ENCODE data around the gene KCNE1.
"Not testable (repeated sequence)": the region's sequence is repeated elsewhere in the genome, so short reads cannot be mapped to it uniquely, and the experiment has no call there.

KCNE1 gene

DNA sequence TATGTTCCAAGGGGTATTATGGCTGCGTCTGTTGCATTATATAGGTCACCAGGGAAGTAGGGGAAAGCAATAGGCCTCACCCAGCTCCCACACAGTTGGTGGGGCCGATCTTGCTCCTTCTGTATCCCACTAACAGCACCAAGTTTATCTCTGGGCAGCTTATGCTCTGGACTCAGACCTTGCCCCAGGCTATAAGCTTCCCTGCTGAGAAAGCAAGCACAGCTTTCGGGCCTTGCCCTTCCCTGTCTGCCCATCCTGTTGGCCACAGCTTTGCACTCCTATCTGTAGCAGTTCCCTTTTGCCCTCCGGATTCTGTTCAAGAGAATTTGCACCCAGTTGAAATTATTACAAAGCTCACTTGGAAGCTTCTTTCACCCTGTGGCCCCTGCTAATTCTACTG, 12.9 kb downstream of the KCNE1 start:
- TF ChIP-seq, protein P1, sequence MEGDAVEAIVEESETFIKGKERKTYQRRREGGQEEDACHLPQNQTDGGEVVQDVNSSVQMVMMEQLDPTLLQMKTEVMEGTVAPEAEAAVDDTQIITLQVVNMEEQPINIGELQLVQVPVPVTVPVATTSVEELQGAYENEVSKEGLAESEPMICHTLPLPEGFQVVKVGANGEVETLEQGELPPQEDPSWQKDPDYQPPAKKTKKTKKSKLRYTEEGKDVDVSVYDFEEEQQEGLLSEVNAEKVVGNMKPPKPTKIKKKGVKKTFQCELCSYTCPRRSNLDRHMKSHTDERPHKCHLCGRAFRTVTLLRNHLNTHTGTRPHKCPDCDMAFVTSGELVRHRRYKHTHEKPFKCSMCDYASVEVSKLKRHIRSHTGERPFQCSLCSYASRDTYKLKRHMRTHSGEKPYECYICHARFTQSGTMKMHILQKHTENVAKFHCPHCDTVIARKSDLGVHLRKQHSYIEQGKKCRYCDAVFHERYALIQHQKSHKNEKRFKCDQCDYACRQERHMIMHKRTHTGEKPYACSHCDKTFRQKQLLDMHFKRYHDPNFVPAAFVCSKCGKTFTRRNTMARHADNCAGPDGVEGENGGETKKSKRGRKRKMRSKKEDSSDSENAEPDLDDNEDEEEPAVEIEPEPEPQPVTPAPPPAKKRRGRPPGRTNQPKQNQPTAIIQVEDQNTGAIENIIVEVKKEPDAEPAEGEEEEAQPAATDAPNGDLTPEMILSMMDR (IDR thresholded peaks at IDR 0.05), result no peak
- TF ChIP-seq ZFX (IDR thresholded peaks at IDR 0.05; ENCODE audit: borderline replicate concordance), result no peak
- no peak overlapping the region for H3K27ac ChIP-seq

DNA sequence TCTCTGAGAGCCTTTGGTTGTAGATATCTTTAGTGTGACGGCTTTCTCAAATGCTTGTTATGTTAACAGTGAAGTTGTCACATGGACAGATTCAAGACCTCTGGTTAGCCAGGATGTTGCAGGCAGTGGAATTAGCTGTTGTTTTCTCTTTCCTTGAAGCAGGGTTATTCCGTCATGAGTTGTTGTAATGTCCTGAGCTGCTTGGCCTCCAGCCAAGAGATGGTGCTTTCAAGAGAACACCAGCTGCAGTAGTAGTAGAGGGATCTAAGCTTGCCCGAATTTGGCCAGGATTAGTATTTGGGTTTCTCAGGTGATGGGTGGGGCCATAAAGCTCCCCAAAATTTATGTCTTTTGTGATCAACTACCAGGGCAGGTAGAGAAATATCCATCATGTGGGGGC, 13.4 kb downstream of the KCNE1 start:
- no peak for TF ChIP-seq ZFX (IDR thresholded peaks at IDR 0.05; ENCODE audit: borderline replicate concordance)
- TF ChIP-seq, protein P1 (IDR thresholded peaks at IDR 0.05), result no peak
- H3K27ac ChIP-seq, result no peak overlapping the region

DNA sequence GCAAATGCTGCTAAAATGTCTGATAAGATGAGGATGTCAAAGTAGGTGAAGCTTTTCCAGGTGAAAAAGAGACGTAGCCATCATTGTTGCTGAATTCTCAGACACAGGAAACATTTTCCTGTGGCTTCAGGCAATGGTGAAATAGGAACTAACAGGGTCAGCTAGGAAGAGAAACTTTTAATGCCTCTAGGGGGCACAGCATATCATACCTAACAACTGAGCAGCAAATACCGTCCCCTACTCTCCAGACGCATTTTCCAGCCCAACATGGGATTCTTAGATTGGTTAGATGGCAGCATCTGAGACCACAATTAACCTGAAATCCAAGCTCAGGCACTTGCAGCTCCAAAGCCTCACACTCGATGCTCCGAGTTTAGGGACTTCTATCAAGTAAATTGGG, 28.2 kb downstream of the KCNE1 start:
- H3K27ac ChIP-seq, result not testable (repeated sequence)

DNA sequence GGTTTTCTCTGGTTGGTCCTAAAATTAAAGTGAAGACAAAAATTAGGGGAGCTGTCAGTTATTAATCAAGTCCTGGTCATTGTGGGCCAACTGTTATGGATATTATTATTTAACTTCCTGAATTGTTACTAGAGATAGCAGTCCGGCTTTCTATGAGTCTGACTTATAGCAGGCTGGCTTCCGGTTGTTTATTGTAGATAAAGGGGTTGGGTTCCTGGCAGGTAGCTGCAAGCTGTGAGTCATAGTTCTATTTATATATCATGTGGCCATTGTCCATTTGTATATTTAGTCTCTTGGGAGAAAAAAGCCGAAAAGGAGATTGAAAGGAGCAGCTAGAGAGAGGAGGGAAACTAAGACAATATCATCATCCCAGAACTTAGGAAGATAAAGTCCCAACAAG, 28.6 kb downstream of the KCNE1 start:
- not testable (repeated sequence) for H3K27ac ChIP-seq

DNA sequence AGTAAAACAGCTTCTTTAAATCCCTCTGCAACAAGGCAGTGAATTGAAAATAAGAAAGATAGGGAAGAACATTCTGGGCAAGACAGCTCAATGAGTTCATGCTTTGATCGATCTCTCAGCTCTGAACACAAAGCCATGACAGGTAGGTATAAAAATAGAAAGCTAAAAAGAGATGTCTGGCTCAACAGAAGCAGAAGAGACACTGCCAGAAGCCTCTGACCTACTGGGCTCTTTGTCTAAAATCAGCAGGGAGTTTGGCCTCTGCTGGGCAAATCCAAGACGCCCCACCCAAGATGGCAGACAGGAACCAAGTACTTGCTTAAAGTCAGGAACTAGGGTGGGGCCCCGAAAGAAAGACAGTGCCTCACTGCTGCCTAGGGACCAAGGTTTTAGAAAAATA, 44.7 kb downstream of the KCNE1 start:
- H3K27ac ChIP-seq, result not testable (repeated sequence)

DNA sequence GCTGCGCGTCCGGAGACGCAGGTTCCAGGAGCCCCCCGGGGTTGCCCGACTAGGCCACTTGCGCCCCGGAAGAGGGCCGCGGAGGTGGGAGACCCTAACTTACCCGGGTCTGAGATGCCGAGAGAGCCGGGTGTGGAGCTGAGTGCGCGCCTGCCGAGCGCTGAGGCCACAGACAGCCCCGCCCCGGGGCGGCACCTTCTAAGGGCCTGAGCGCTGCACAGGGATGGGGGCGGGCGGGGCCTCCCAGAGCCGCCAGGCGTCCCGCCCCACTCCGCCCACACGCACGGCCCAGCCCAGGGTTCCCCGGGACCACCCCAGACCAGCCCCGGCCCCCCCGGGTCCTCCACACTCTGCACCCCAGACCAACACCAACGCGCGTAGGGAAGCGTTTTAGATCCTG, 52.6 kb downstream of the KCNE1 start:
- H3K27ac ChIP-seq, result not testable (repeated sequence)

DNA sequence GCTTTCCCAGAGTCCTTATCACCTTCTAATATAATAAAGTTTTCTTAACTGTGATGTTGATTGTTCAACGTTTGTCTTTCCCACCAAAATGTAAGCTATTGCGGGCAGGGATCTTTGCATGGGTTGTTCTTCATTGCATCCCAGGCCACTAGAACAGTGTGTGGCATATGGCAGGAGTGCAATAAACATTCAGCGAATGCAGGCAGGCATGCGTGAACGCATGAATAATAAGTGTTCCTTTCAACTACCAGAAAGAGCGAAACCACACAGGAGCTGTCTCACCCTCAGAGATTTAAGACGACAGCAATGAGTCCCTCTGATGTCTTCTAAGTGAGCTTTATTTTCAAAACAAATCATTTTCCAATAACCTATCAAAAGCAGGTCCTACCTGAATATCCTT, 53.7 kb downstream of the KCNE1 start:
- H3K27ac ChIP-seq, result not testable (repeated sequence)

DNA sequence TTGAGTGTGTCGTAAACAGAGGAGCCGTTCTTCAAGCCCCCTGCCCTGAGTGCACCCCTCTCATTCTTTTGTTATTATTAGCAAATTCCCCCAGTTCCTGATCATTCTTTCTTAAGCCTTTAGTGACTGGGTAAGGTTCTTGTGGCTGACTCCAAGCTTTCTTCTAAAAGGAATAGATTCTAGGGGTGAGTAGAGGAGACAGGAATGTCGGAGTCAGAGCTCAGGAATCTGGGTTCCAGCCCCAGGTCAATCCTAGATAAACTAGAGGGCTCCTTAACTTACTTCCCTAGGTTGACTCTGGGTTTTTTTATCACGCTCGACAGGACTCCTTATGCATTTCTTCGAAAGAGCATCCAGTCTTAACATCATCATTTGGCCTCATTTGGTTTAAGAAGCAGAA, 55.8 kb downstream of the KCNE1 start:
- H3K27ac ChIP-seq, result not testable (repeated sequence)

DNA sequence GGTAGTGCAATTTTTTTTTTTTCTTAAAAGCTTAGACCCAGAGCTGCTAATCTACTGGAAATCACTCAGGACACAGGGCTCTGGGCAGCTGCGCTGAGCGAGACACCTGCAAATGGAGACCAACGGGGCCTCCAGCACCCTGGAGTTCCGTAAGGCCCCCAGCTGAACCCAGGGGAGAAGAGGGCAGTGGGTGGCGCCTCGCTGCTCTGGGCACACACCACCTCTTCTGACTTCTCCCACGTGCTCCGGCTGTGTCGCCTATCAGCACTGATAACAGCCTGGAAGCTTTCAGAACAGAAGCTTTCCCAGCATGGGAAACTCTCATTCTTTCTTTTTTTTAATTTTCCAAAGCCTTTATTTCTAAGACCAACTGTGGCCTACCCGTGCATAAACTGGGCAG, 56.4 kb downstream of the KCNE1 start:
- H3K27ac ChIP-seq, result not testable (repeated sequence)

DNA sequence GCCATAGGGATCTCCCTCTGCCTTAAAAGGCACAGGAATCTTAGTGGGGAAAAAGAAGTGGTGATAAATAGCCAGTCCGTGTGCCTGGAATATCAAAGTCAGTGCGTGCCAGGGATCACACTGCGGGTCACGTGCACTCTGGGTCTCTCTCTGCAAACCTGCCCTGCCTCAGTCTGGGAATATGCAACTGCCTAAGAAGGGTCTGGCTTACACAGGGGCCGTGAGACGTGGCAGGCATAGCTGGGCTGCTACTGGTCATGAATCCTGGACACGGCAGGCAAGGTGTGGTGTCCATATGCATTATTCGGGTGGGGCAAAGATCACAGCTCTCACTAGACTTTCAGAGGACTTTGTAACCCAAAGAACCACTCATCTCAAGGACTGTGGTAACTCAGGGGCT, 65.0 kb downstream of the KCNE1 start:
- H3K27ac ChIP-seq, result not testable (repeated sequence)

DNA sequence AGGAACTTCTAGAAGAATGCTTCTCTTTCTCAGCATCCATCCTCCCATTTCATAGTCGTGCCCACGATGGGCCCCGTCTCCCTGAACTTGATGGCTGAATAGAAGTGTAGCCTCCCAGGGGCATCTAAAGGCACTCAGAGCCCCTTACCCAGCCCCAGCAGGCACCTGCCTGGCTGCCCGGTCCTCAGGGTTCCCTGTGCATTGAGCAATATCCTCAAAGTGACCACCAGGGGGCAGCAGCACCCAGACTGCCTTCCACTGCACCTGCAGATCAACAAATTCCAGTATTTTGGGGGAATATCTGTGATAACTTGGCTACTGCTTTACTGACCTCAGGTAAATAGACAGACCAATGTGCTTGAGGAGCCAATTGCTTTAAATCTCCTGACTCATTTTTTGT, 68.5 kb downstream of the KCNE1 start:
- not testable (repeated sequence) for H3K27ac ChIP-seq

DNA sequence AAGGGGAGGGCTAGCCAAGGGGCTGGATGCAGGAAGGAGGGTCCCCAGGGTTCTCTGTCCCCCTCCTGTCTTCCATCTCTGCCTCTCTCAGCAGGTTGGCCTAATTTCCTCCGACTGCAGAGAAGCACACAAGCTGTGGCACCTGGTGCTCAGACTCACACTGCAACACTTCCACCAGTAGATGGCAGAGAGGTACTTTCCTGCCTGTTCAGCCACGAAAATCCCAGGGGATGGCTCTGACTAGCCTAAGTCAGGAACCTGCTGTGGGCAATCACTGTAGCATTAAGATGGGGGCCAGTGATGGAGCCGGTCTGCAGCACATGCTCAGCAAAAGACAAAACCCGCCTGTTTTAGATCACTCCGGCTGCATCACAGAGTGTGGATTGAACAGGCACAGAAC, 82.3 kb downstream of the KCNE1 start:
- not testable (repeated sequence) for H3K27ac ChIP-seq

DNA sequence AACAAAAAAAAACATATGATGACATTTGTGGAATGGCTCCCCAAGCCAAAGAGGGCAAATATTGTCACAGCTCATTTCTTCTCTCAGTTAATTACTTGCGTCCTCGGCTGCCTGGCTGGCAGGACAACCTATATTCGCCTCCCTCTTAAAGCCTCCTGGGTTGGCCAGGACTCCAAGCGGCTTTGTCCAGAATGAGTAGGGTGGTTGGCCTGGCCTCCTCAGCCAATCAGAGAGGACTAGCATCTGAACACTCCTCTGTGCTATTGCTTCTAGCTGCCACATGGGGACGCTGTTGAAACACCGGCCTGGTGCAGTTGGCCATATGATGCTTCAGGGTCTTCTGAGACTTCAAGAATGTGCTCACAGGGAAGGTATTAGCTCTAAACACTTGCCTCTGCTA, 83.6 kb downstream of the KCNE1 start:
- H3K27ac ChIP-seq, result not testable (repeated sequence)

DNA sequence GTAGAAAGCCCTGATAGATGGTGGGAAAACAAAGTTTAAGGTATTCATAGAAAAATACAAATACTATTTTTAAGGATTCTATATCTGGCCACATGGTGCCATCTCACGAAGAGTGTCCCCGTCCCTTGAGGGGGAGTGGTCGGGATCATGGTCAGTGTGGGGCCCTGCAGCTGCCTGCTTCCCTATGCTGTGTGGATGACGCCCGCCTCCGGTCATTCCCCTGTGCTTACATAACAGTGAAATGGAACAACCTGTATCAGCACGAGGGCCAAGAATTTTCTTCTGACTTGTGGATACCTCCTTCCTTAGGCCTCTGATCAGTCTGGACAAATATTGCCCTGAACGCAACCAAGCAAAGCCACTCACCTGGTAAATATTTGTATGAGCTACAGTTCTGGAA, 84.7 kb downstream of the KCNE1 start:
- H3K27ac ChIP-seq, result not testable (repeated sequence)

DNA sequence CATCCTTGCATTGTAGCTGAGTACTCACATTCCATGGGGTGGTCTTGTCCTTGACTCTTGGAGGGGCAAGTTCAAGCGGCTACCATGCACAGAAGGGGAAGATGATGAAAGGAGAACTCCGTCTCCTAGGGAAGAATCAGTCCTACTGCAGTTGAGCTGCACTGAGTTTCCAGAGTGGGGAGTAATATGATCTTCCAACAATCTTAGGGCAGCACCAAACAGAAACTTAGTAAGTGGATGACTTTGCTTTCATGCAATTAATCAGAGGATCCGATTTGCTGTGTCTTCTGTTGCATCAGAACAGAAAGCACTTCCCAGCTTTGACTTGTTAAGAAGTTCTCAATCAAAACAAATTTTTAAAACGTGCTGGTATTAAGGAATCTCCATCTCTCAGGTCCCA, 88.2 kb downstream of the KCNE1 start, which contains the start of gene SMIM34:
SMIM34 (minus strand) TSS at position 147 of the 400 bp plus-strand sequence; CDS start at position 35, 112 bp downstream.
- not testable (repeated sequence) for H3K27ac ChIP-seq

DNA sequence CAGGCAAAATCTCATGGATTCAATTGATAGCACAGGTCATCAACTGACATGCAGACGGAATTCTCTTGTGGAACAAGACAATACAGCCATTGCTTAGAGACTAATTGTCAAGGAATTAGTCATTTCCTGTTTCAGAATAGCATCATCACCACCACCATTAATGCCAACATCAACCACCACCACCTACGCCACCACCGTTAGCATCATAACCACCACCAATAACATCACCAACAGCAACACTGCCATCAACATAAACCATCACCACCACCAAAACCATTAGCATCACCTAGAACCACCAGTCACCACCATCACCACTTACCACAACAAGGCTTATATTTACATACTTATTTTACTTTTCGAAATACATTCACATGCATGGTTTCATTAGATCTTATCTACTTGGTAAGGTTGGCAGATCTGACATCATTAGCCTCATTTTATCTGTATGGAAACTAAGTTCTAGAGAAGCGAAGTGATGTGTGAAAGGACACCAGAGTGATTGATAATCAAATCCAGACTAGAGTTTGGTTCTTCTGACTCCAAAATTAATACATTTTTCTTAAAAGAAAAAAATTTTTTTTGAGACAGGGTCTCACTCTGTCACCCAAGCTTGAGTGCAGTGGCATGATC, 94.4 kb downstream of the KCNE1 start:
- H3K27ac ChIP-seq, result not testable (repeated sequence)

DNA sequence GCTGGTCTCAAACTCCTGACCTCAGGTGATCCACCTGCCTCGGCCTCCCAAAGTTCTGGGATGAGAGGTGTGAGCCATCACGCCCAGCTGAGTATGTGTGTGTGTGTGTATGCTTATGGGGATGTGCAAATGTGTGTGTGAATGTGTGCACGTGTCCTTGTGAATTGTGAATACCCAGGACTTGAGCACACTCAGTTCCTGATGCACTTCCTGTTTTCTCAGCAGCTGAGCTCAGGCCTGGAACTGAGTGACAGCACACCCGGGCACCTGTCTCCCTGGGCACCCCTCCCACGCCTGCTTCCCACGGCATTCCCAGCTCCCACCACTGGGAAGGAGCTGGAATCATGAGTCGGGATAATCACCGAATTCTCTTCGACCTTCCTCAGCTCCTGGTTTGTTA, 104.7 kb downstream of the KCNE1 start:
- H3K27ac ChIP-seq, result not testable (repeated sequence)

DNA sequence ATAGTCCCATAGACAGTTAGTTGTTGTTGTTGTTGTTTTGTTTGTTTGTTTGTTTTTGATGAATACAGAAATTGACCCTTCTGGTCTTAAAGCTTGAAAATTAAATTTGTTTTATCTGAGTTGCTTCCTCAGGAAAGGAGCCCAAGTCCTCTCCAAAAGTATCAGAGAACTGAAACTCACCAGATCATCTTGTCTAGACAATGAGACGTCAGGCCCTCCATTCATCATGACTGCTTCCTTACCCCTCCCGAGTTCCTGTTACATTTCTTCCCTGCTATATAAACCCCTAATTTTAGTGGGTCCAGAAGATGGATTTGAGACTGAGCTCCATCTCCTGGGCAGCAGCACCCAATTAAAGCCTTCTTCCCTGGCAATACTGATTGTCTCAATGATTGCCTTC, 105.3 kb downstream of the KCNE1 start:
- not testable (repeated sequence) for H3K27ac ChIP-seq

DNA sequence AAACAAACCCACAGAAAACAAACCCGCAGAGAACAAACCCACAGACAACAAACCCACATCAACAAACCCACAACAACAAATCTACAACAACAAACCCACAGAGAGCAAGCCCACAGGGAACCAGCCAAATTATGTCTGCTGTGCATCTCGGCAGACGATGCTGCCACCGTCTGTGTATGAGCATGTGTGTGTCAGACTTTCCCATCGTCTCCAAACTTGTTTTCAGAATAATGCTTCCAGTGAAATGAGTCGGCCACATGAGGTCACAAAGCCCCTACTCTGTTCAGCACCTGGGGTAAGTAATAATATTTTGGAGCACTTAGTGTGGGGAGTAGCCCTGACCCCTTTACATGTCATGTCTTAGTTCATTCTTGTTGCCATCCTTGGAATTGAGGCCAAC, 105.9 kb downstream of the KCNE1 start:
- H3K27ac ChIP-seq, result not testable (repeated sequence)

DNA sequence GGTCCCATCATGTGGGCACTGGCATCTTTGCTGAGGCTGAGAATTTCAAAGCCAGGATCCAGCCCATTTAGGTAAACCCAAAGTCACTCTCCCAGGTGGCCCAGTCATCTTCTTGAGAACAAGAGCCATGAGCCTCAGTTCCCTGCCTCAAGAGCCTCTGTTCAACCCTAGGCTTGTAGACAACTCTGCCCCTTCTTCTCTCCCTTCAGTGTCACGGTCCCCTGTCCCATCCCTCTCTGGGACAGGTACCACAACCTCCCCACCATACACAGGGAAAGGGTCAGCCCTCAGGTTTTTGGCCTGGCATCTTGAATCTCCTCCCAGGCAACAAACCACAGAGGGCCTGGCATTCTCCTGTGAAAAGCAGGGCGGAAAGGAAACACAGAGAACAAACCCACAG, 106.3 kb downstream of the KCNE1 start:
- not testable (repeated sequence) for H3K27ac ChIP-seq

DNA sequence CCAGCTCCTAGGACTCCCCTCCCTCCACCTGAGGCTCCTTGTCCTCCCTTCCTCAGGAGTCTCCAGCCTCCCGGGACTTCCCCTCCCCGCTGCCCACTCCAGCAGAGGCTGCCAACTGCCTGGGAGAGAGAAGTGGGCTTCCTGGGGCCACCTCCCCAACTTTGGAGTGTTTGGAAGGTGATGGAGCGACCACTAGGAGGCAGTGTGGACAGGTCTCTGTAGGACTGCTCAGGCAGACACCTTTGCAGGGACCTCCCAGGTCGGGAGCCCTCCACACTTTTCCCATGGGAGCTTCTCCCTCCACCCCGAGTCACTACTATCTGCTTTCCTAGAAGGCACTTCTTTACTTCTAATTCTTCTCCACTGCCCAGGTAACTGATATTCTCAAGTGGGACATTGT, 107.3 kb downstream of the KCNE1 start:
- H3K27ac ChIP-seq, result not testable (repeated sequence)

All from 22Rv1 (cell line).